ENCODE results near the gene TP53AIP1.
"Not testable (repeated sequence)": the region's sequence is repeated elsewhere in the genome, so short reads cannot be mapped to it uniquely, and the experiment has no call there.

The TP53AIP1 gene

GRCh38 chr11:128928400-128928799 is 14.3 kb downstream of the TP53AIP1 start:
- DNase-seq (ENCODE audit: low read depth in 1 of 2, low spot score in 1 of 2), result no peak
- in situ Hi-C loops (cut with HindIII; ENCODE audit: low pct_unique_long_range_greater_than_20kb, low sequenced_read_pairs), result no loop called here
- TF ChIP-seq JUND (IDR thresholded peaks at IDR 0.05; ENCODE audit: low read depth), result no peak

GRCh38 chr11:128927683-128928336 is 14.9 kb downstream of the TP53AIP1 start:
- in situ Hi-C loops (cut with HindIII; ENCODE audit: low pct_unique_long_range_greater_than_20kb, low sequenced_read_pairs), result no loop called here

GRCh38 chr11:128927108-128927461 is 15.6 kb downstream of the TP53AIP1 start:
- no peak for TF ChIP-seq JUND (IDR thresholded peaks at IDR 0.05; ENCODE audit: low read depth)
- in situ Hi-C loops (cut with HindIII; ENCODE audit: low pct_unique_long_range_greater_than_20kb, low sequenced_read_pairs), result no loop called here
- DNase-seq (ENCODE audit: low read depth in 1 of 2, low spot score in 1 of 2), result no peak

More at GRCh38 chr11:128927683-128928336, 14.9 kb downstream of the TP53AIP1 start:
- DNase-seq (ENCODE audit: low read depth in 1 of 2, low spot score in 1 of 2), result no peak
- no peak for TF ChIP-seq JUND (IDR thresholded peaks at IDR 0.05; ENCODE audit: low read depth)

GRCh38 chr11:128926437-128927107 is 16.1 kb downstream of the TP53AIP1 start:
- in situ Hi-C loops (cut with HindIII; ENCODE audit: low pct_unique_long_range_greater_than_20kb, low sequenced_read_pairs), result no loop called here
- TF ChIP-seq JUND (IDR thresholded peaks at IDR 0.05; ENCODE audit: low read depth), result no peak
- DNase-seq (ENCODE audit: low read depth in 1 of 2, low spot score in 1 of 2), result no peak

- no peak for DNase-seq (ENCODE audit: low read depth in 1 of 2, low spot score in 1 of 2)
- in situ Hi-C loops (cut with HindIII; ENCODE audit: low pct_unique_long_range_greater_than_20kb, low sequenced_read_pairs), result no loop called here
- no peak for TF ChIP-seq JUND (IDR thresholded peaks at IDR 0.05; ENCODE audit: low read depth)
These were observed 16.7 kb downstream of the TP53AIP1 start for GRCh38 chr11:128926000-128926399.

GRCh38 chr11:128925250-128925600 is 17.4 kb downstream of the TP53AIP1 start:
- DNase-seq (ENCODE audit: low read depth in 1 of 2, low spot score in 1 of 2), result no peak
- in situ Hi-C loops (cut with HindIII; ENCODE audit: low pct_unique_long_range_greater_than_20kb, low sequenced_read_pairs), result no loop called here

GRCh38 chr11:128924510-128925249 is 18.0 kb downstream of the TP53AIP1 start:
- DNase-seq (ENCODE audit: low read depth in 1 of 2, low spot score in 1 of 2), result no peak
- in situ Hi-C loops (cut with HindIII; ENCODE audit: low pct_unique_long_range_greater_than_20kb, low sequenced_read_pairs), result no loop called here
- no peak for TF ChIP-seq JUND (IDR thresholded peaks at IDR 0.05; ENCODE audit: low read depth)

More at GRCh38 chr11:128925250-128925600, 17.4 kb downstream of the TP53AIP1 start:
- TF ChIP-seq JUND (IDR thresholded peaks at IDR 0.05; ENCODE audit: low read depth), result no peak

GRCh38 chr11:128924104-128924503 is 18.6 kb downstream of the TP53AIP1 start:
- in situ Hi-C loops (cut with HindIII; ENCODE audit: low pct_unique_long_range_greater_than_20kb, low sequenced_read_pairs), result no loop called here
- no peak for TF ChIP-seq JUND (IDR thresholded peaks at IDR 0.05; ENCODE audit: low read depth)
- DNase-seq (ENCODE audit: low read depth in 1 of 2, low spot score in 1 of 2), result no peak

- in situ Hi-C loops (cut with HindIII; ENCODE audit: low pct_unique_long_range_greater_than_20kb, low sequenced_read_pairs), result no loop called here
- DNase-seq (ENCODE audit: low read depth in 1 of 2, low spot score in 1 of 2), result no peak
- TF ChIP-seq JUND (IDR thresholded peaks at IDR 0.05; ENCODE audit: low read depth), result no peak
These were observed 20.9 kb downstream of the TP53AIP1 start for GRCh38 chr11:128921793-128922192.

- in situ Hi-C loops (cut with HindIII; ENCODE audit: low pct_unique_long_range_greater_than_20kb, low sequenced_read_pairs), result no loop called here
These were observed 22.0 kb downstream of the TP53AIP1 start for GRCh38 chr11:128920666-128921065.

GRCh38 chr11:128919635-128920034 is 23.0 kb downstream of the TP53AIP1 start:
- DNase-seq (ENCODE audit: low read depth in 1 of 2, low spot score in 1 of 2); in situ Hi-C loops (cut with HindIII; ENCODE audit: low pct_unique_long_range_greater_than_20kb, low sequenced_read_pairs): not testable (repeated sequence)

More at GRCh38 chr11:128920666-128921065, 22.0 kb downstream of the TP53AIP1 start:
- no peak for TF ChIP-seq JUND (IDR thresholded peaks at IDR 0.05; ENCODE audit: low read depth)
- no peak for DNase-seq (ENCODE audit: low read depth in 1 of 2, low spot score in 1 of 2)

GRCh38 chr11:128919216-128919615 is 23.5 kb downstream of the TP53AIP1 start:
- in situ Hi-C loops (cut with HindIII; ENCODE audit: low pct_unique_long_range_greater_than_20kb, low sequenced_read_pairs), result no loop called here
- TF ChIP-seq JUND (IDR thresholded peaks at IDR 0.05; ENCODE audit: low read depth), result no peak
- no peak for DNase-seq (ENCODE audit: low read depth in 1 of 2, low spot score in 1 of 2)

GRCh38 chr11:128917144-128917724 is 25.4 kb downstream of the TP53AIP1 start:
- in situ Hi-C loops (cut with HindIII; ENCODE audit: low pct_unique_long_range_greater_than_20kb, low sequenced_read_pairs), result no loop called here
- no peak for TF ChIP-seq JUND (IDR thresholded peaks at IDR 0.05; ENCODE audit: low read depth)
- DNase-seq (ENCODE audit: low read depth in 1 of 2, low spot score in 1 of 2), result no peak
